ENCODE measurements around the gene HNRNPA2B1.

The HNRNPA2B1 gene

GRCh38 chr7:26227987-26228386, 27.4 kb upstream of the HNRNPA2B1 start:
- DNase-seq (ENCODE audit: low spot score) = no peak
- ChIA-PET CTCF (no interaction called here), POLR2A (ENCODE audit: low non-redundant PET) (no interaction called here)
- no peak overlapping the region for H3K27ac ChIP-seq
- no peak for TF ChIP-seq CTCF (conservative IDR thresholded peaks at IDR 0.05; ENCODE audit: low read depth)

GRCh38 chr7:26224359-26224758, 23.8 kb upstream of the HNRNPA2B1 start:
- DNase-seq (ENCODE audit: low spot score) = no peak
- ChIA-PET POLR2A (ENCODE audit: low non-redundant PET) (no interaction called here), CTCF (interaction anchor here (0.7 kb wide), 1 partner anchor 257 kb away, joined by 7 read pairs; no protein-coding TSS in a partner anchor)
- TF ChIP-seq CTCF (conservative IDR thresholded peaks at IDR 0.05; ENCODE audit: low read depth) = no peak
- no peak overlapping the region for H3K27ac ChIP-seq

- ChIA-PET POLR2A (ENCODE audit: low non-redundant PET) (no interaction called here), CTCF (no interaction called here)
- no peak overlapping the region for H3K27ac ChIP-seq
- no peak for DNase-seq (ENCODE audit: low spot score)
- no peak for TF ChIP-seq CTCF (conservative IDR thresholded peaks at IDR 0.05; ENCODE audit: low read depth)
Observed at GRCh38 chr7:26216049-26216448, 15.5 kb upstream of the HNRNPA2B1 start.

- ChIA-PET CTCF (no interaction called here), POLR2A (ENCODE audit: low non-redundant PET) (interaction anchor here (0.7 kb wide), 1 partner anchor 14 kb away, joined by 3 read pairs; the partner anchor contains the start of gene HNRNPA2B1)
- no peak overlapping the region for H3K27ac ChIP-seq
- no peak for DNase-seq (ENCODE audit: low spot score)
- TF ChIP-seq CTCF (conservative IDR thresholded peaks at IDR 0.05; ENCODE audit: low read depth) = no peak
Observed at GRCh38 chr7:26213807-26214515, 13.4 kb upstream of the HNRNPA2B1 start.

GRCh38 chr7:26212921-26213718, 12.6 kb upstream of the HNRNPA2B1 start:
- no peak for TF ChIP-seq CTCF (conservative IDR thresholded peaks at IDR 0.05; ENCODE audit: low read depth)
- DNase-seq (ENCODE audit: low spot score) = no peak
- CTCF ChIA-PET = no interaction called here
- POLR2A ChIA-PET (ENCODE audit: low non-redundant PET) = no interaction called here
- H3K27ac ChIP-seq = no peak overlapping the region

- TF ChIP-seq CTCF (conservative IDR thresholded peaks at IDR 0.05; ENCODE audit: low read depth) = no peak
- POLR2A ChIA-PET (ENCODE audit: low non-redundant PET) = no interaction called here
- H3K27ac ChIP-seq = no peak overlapping the region
- DNase-seq (ENCODE audit: low spot score) = no peak
- CTCF ChIA-PET = interaction anchor here (0.7 kb wide), 1 partner anchor 77 kb away, joined by 4 read pairs; no protein-coding TSS in a partner anchor
Observed at GRCh38 chr7:26208040-26208439, 7.5 kb upstream of the HNRNPA2B1 start.
